Measurements from ENCODE around the gene NDUFA8.
A peak's percentile ranks its signal among the peaks of the same experiment; 100 is the strongest.

NDUFA8 gene

GRCh38 chr9:122159925-122160246, 307 bp upstream of the NDUFA8 start:
- Histone ChIP-seq H3K27ac (ENCODE audit: low read depth, low read length, severe bottlenecking) (peak overlapping the region; percentile 2), H3K4me1 (ENCODE audit: control insufficient read depth, insufficient read depth, low read length, poor library complexity, severe bottlenecking) (no peaks in the 10 kb centered on the region), H3K36me3 (ENCODE audit: control insufficient read depth, insufficient read depth, low read length) (no peaks in the 10 kb centered on the region), H3K9me3 (ENCODE audit: control insufficient read depth, low read length) (no peaks in the 10 kb centered on the region), H3K4me3 (ENCODE audit: extremely low read depth, insufficient read depth, low read length, poor library complexity, severe bottlenecking) (peak overlapping the region; percentile 94)
- WGBS, 2 experiments (ENCODE audit: insufficient coverage in 2 of 2) = 0 to 5% methylated on average over 3 to 4 of the region's 6 CpGs

DNA sequence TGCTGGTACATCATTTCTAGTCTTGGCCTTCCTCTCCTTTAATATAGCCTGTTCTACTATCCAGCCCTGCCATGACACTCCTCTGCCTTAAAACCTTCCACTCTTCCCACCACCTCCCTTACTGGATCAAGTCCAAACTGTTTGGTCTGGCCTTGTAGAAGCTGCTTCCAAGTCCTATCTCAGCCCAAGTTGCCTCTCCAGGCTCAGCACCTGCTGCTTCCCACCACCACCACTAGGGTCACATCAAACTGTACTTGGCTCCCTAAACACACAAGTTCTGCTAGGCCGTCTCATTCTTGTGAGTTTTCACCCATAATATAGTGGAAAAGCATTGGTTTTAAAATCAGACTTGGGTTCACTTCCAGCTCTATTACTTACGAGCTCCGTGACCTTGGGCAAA, 1.4 kb downstream of the NDUFA8 start:
- Histone ChIP-seq H3K4me3 (ENCODE audit: extremely low read depth, insufficient read depth, low read length, poor library complexity, severe bottlenecking) (no peak overlapping the region), H3K9me3 (ENCODE audit: control insufficient read depth, low read length) (no peaks in the 10 kb centered on the region), H3K27ac (ENCODE audit: low read depth, low read length, severe bottlenecking) (no peak overlapping the region), H3K36me3 (ENCODE audit: control insufficient read depth, insufficient read depth, low read length) (no peaks in the 10 kb centered on the region), H3K4me1 (ENCODE audit: control insufficient read depth, insufficient read depth, low read length, poor library complexity, severe bottlenecking) (no peaks in the 10 kb centered on the region)
- WGBS, 2 experiments (ENCODE audit: insufficient coverage in 2 of 2) = no CpG with 5 or more reads among the region's 3 CpGs

GRCh38 chr9:122155796-122156195, 3.8 kb downstream of the NDUFA8 start:
- H3K4me1 ChIP-seq (ENCODE audit: control insufficient read depth, insufficient read depth, low read length, poor library complexity, severe bottlenecking) = no peaks in the 10 kb centered on the region
- 90 to 93% methylated on average over 1 of the region's 4 CpGs for WGBS, 2 experiments (ENCODE audit: insufficient coverage in 2 of 2)
- peaks cover 15% of the 10 kb centered on the region for H3K36me3 ChIP-seq (ENCODE audit: control insufficient read depth, insufficient read depth, low read length)
- no peak overlapping the region for H3K4me3 ChIP-seq (ENCODE audit: extremely low read depth, insufficient read depth, low read length, poor library complexity, severe bottlenecking)
- H3K9me3 ChIP-seq (ENCODE audit: control insufficient read depth, low read length) = no peaks in the 10 kb centered on the region
- H3K27ac ChIP-seq (ENCODE audit: low read depth, low read length, severe bottlenecking) = no peak overlapping the region

DNA sequence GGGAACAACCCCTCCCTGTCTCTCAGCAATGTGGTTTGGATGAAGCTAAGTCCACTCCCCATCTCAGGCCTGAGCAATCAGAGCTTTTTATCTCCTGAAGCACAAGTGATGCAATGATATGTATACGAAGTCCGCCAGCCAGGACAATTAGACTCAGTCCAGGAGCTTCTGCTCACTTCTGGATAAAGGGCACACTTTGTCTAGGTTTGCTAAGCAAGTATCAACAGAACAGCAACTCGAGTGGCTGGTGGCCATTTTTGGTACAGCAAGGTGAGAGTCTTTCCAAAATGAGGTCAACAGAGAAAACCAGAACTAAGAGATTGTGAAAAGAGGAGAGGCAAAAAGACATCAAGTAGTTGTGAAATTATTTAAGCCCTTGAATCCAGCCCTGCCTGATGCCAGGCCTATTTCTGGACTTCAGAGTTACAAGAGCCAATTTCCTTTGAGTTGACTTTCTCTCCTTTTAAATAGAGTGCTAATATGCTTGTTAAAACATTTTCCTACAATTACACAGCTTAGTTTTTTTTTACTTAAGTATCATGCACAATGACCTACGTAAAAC, 8.2 kb downstream of the NDUFA8 start:
- no peak overlapping the region for H3K27ac ChIP-seq (ENCODE audit: low read depth, low read length, severe bottlenecking)
- H3K9me3 ChIP-seq (ENCODE audit: control insufficient read depth, low read length) = no peaks in the 10 kb centered on the region
- H3K36me3 ChIP-seq (ENCODE audit: control insufficient read depth, insufficient read depth, low read length) = peaks cover 47% of the 10 kb centered on the region
- no peak overlapping the region for H3K4me3 ChIP-seq (ENCODE audit: extremely low read depth, insufficient read depth, low read length, poor library complexity, severe bottlenecking)
- H3K4me1 ChIP-seq (ENCODE audit: control insufficient read depth, insufficient read depth, low read length, poor library complexity, severe bottlenecking) = no peaks in the 10 kb centered on the region
- WGBS, 2 experiments (ENCODE audit: insufficient coverage in 2 of 2) = 83 to 100% methylated on average over 3 to 4 of the region's 4 CpGs

- H3K27ac ChIP-seq (ENCODE audit: low read depth, low read length, severe bottlenecking) = no peak overlapping the region
- no peaks in the 10 kb centered on the region for H3K9me3 ChIP-seq (ENCODE audit: control insufficient read depth, low read length)
- H3K4me3 ChIP-seq (ENCODE audit: extremely low read depth, insufficient read depth, low read length, poor library complexity, severe bottlenecking) = no peak overlapping the region
- WGBS, 2 experiments (ENCODE audit: insufficient coverage in 2 of 2) = 82 to 100% methylated on average over 1 to 2 of the region's 2 CpGs
- H3K36me3 ChIP-seq (ENCODE audit: control insufficient read depth, insufficient read depth, low read length) = peaks cover 69% of the 10 kb centered on the region
- no peaks in the 10 kb centered on the region for H3K4me1 ChIP-seq (ENCODE audit: control insufficient read depth, insufficient read depth, low read length, poor library complexity, severe bottlenecking)
These were observed 14.1 kb downstream of the NDUFA8 start for GRCh38 chr9:122145592-122145863.

DNA sequence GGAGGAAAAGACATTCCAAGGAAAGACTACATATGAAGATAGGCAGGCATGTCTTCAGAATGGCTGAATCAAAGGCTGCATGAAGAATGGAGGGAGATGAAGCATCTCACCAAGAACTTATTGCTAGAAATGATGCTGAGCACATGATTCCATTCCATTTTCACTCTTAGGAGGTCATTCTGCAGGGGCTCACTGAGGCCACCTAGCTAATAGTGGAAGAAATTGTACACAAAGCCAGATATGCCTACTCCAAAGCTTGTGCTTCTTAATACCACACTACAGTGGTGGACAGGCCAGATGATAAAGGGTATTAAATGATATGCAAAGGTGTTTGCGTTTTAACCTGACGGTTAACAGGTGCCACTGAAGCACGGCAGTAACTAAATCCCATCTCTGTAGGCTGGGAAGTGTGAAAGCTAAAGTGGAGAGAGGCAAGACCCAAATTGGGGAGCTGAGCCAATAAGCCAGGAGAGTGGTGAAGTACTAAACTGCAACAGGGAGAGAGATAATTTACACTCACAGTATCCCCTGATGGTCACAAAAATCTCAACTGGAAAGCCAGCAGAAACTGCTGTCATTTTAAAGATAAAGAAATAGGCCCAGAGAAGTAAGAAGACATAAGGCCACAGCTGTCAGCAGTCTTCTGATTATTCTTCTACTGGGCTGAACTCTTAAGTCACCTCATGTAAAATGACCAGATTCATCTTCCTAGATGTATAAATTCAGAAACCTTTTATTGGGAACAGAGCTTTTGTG, 14.6 kb downstream of the NDUFA8 start:
- H3K9me3 ChIP-seq (ENCODE audit: control insufficient read depth, low read length) = no peaks in the 10 kb centered on the region
- no peaks in the 10 kb centered on the region for H3K4me1 ChIP-seq (ENCODE audit: control insufficient read depth, insufficient read depth, low read length, poor library complexity, severe bottlenecking)
- H3K27ac ChIP-seq (ENCODE audit: low read depth, low read length, severe bottlenecking) = no peak overlapping the region
- WGBS, 2 experiments (ENCODE audit: insufficient coverage in 2 of 2) = 78 to 95% methylated on average over 3 of the region's 3 CpGs
- no peak overlapping the region for H3K4me3 ChIP-seq (ENCODE audit: extremely low read depth, insufficient read depth, low read length, poor library complexity, severe bottlenecking)
- peaks cover 68% of the 10 kb centered on the region for H3K36me3 ChIP-seq (ENCODE audit: control insufficient read depth, insufficient read depth, low read length)

DNA sequence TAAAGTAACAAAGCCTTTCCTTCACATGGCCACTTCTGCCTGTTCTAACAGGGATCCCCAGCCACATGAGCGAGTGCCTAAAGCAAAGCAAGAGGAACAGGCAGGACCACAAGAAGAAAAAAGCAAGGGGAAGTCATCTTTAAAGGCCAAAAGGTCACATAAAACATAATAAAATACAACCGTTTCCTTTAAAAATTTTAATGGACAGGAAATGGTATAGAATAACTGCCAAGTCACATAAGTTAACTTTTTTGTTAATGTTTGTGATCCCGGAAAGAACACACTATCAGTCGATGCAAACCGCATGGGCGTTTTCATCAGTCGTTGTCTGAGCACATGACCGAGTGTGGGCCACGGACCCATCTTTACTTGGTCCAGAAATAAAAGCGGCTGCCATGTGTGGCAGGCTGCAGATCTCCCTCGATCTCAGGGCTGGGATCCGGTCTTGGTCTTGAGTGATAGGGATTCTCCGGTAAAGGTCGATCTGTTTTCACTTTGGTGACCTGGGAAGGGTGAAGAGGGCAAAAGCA, 15.6 kb downstream of the NDUFA8 start:
- WGBS, 2 experiments (ENCODE audit: insufficient coverage in 2 of 2) = 98 to 99% methylated on average over 9 to 11 of the region's 14 CpGs
- Histone ChIP-seq H3K36me3 (ENCODE audit: control insufficient read depth, insufficient read depth, low read length) (peaks cover 57% of the 10 kb centered on the region), H3K4me3 (ENCODE audit: extremely low read depth, insufficient read depth, low read length, poor library complexity, severe bottlenecking) (no peak overlapping the region)

GRCh38 chr9:122143296-122143695, 16.3 kb downstream of the NDUFA8 start:
- Histone ChIP-seq H3K36me3 (ENCODE audit: control insufficient read depth, insufficient read depth, low read length) (peaks cover 56% of the 10 kb centered on the region), H3K4me1 (ENCODE audit: control insufficient read depth, insufficient read depth, low read length, poor library complexity, severe bottlenecking) (no peaks in the 10 kb centered on the region), H3K9me3 (ENCODE audit: control insufficient read depth, low read length) (no peaks in the 10 kb centered on the region), H3K4me3 (ENCODE audit: extremely low read depth, insufficient read depth, low read length, poor library complexity, severe bottlenecking) (no peak overlapping the region), H3K27ac (ENCODE audit: low read depth, low read length, severe bottlenecking) (no peak overlapping the region)
- 100% methylated on average over 1 of the region's 1 CpG; no CpG with 5 or more reads in 1 of the 2 experiments for WGBS, 2 experiments (ENCODE audit: insufficient coverage in 2 of 2)

More for the DNA sequence above, 15.6 kb downstream of the NDUFA8 start:
- H3K4me1 ChIP-seq (ENCODE audit: control insufficient read depth, insufficient read depth, low read length, poor library complexity, severe bottlenecking) = no peaks in the 10 kb centered on the region
- H3K27ac ChIP-seq (ENCODE audit: low read depth, low read length, severe bottlenecking) = no peak overlapping the region
- no peaks in the 10 kb centered on the region for H3K9me3 ChIP-seq (ENCODE audit: control insufficient read depth, low read length)

GRCh38 chr9:122141671-122142070, 17.9 kb downstream of the NDUFA8 start:
- WGBS, 2 experiments (ENCODE audit: insufficient coverage in 2 of 2) = 93 to 100% methylated on average over 3 to 5 of the region's 5 CpGs
- no peaks in the 10 kb centered on the region for H3K4me1 ChIP-seq (ENCODE audit: control insufficient read depth, insufficient read depth, low read length, poor library complexity, severe bottlenecking)
- no peak overlapping the region for H3K27ac ChIP-seq (ENCODE audit: low read depth, low read length, severe bottlenecking)
- no peak overlapping the region for H3K4me3 ChIP-seq (ENCODE audit: extremely low read depth, insufficient read depth, low read length, poor library complexity, severe bottlenecking)
- H3K36me3 ChIP-seq (ENCODE audit: control insufficient read depth, insufficient read depth, low read length) = peaks cover 41% of the 10 kb centered on the region
- no peaks in the 10 kb centered on the region for H3K9me3 ChIP-seq (ENCODE audit: control insufficient read depth, low read length)

DNA sequence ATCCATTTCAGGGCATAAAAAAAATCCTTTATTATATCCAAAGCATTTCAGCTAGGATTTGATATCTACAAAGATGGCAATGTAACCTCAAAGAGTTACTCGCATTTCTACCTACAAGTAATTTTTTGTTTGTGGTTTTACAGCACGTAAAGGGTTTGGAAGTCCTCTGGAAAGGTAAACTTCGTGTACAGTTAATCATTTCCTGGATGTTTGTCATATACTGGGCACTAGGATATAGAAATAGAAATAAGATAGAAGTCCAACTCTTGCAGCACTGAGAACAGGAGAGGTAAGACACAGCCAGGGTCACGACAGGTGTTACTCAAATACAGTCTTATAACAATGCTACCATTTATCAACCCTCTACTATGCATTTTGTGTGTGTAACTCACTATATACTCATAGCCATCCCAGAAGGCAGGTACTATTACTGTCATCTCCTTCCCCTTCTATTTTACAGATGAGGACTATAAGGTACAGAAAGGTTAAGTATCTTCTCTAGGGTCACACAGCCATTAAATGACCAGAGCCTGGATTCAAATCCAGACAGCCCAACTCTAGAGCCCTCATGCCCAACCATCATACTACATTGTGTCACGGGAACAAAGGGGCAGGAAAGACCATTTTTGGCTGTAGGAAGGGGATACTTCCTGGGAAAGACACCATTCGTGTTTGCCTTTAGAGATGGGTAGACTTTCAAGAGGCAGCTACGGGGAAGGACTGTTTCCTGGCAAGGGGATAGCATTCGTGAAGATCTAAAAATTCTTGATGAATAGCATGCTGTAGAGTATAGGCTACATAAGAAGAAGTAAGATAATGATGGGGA, 19.0 kb downstream of the NDUFA8 start:
- WGBS, 2 experiments (ENCODE audit: insufficient coverage in 2 of 2) = 83 to 90% methylated on average over 4 of the region's 8 CpGs
- H3K9me3 ChIP-seq (ENCODE audit: control insufficient read depth, low read length) = no peaks in the 10 kb centered on the region
- H3K4me1 ChIP-seq (ENCODE audit: control insufficient read depth, insufficient read depth, low read length, poor library complexity, severe bottlenecking) = no peaks in the 10 kb centered on the region
- no peak overlapping the region for H3K4me3 ChIP-seq (ENCODE audit: extremely low read depth, insufficient read depth, low read length, poor library complexity, severe bottlenecking)
- no peak overlapping the region for H3K27ac ChIP-seq (ENCODE audit: low read depth, low read length, severe bottlenecking)
- peaks cover 31% of the 10 kb centered on the region for H3K36me3 ChIP-seq (ENCODE audit: control insufficient read depth, insufficient read depth, low read length)

Data from mesodermal cell (in vitro differentiated cells).